GM18507 (cell line): Measurements from ENCODE around the gene TPK1.
A peak's percentile ranks its signal among the peaks of the same experiment; 100 is the strongest.

Source experiments
- DNase-seq: peaks from one replicate; pipeline ENCODE4 v3.0.0; 2011; ENCODE audit warnings: low read depth; ENCODE audit not compliant: insufficient read length; ENCODE audit errors: extremely low spot score
- FAIRE-seq: peaks from 2 replicates; lab custom pipeline; 2011; peaks lifted over from hg19 to GRCh38; lab: Jason Lieb, UNC

Gene TPK1

DNA sequence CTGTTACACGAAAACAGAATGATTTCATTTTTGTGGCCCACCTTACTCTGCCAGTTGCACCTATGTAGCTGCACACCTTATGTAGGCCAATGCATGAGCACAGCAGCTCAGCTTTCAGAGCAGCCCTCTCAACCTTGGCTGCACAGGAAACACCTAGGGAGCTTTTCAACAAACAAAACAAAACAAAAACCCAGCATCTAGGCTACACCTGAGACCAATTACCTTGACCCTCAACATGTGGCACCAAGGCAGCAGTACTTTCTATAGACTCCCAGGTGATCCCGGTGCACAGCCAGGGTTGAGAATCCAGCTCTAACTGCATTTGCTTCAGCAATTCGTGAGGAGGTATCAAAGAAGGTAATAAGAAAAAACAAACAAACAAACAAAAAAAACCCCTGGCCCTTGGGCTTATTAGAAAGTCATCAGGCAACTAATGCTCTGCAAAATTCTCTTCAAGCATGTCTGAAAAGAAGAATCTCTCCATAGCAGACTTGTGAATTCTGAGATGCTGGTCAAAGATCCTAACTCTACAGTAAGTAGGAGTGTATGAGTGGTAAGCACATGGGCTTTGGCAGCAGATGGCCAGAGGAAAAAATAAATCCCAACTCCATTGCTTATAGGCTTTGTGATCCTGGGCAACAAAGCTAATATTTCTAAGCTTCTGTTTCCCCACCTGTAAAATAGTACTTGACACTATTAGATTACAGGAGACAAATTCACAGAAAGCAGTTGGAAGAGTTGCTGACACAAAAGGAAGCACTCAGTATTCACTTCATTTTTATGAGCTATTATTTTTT lies 318.9 kb downstream of the TPK1 start:
- DNase-seq (no peak), FAIRE-seq (no peak)

DNA sequence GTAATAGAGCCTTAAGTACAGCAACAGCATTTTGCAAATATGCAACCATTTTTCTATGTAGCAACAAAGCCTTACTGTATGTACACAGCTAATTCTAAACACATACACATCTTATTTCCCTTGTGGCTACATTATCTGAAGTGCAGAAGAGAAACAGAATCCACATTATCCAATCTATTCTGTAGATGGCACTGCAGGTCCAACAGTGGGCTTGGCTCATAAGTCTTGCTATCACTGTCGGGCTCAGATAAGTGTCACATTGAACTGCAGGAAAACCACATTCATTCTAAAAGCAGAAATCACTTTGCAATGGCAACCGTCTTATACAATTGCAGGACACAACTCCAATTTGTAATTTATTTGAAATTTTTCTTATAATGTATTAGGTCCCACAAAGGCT lies 322.5 kb downstream of the TPK1 start:
- no peak for DNase-seq
- FAIRE-seq = peak; percentile 31

DNA sequence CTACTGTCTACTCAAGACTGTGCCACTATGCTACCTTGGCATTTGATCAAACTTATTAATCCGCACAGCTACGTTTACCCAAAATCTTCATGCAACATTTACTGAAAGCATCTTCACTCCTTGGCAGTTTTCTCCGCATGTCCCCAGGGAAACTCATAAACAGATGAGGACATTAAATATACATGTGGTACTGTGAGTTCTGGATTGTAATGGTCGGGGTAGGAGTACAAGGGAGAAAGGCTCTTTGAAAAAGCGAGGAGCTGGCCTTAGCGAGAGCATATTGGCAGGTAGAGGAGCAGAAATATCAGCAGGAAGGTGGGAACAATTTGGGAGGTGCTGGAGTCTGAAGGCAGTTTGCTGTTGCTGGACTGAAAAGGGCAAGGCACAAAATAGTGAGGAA lies 325.2 kb downstream of the TPK1 start:
- FAIRE-seq (no peak), DNase-seq (no peak)

DNA sequence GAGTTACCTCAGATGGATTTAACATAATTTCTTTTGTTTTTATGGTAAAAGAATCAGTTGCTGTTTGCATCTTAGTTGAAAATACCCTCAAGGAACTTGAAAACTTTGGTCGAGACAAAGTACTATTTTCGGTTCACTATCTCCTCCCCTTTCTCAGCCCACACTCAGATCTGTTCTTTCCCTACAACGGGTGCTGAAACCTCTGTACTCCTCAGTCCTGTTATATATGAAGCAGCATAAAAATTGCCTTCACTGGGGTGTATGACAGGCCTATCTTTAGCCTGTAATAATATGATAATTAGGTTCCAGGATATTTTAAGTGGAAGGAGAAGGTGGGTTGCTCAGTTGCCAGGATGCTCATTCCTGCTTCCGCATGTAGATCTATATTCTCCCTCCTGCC lies 327.2 kb downstream of the TPK1 start:
- DNase-seq (no peak), FAIRE-seq (peak; percentile 12)

DNA sequence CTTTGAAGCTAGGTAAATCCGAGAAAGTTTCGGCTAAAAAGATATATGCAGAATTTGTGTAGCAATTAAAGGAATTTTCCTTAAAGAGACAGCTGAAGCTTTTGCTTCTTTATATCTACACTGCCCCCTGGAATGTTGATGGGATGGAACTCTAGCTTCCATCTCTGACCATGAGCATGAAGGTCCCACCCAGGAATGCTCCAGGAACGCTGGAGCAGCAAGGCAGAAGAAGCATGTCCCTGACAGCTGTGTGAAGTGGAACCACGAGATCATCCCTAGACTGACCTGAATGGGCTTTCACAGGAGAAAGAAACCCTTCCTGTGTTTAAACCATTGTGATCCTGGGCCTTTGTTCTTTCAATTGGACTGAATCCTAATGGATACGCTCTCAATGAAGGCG lies 332.6 kb downstream of the TPK1 start:
- FAIRE-seq = no peak
- no peak for DNase-seq

DNA sequence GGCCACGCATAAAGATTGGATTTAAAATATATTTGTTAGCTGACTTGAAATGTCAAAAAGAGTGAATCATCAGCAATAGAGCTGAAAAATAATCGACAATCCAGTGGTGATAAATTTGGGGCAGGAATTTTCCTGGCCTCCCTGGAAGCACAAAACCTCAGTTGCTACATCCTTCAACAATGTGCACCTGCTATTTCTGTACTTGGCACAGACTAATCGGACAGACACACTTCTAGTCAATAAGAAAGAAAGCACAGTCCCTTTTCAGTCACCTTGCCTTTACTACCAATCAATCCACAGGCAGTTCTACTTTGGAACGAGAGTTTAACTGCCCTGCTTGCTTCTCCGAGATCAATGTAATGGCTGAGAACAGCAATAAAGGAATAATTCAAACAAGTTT lies 335.6 kb downstream of the TPK1 start:
- no peak for DNase-seq
- no peak for FAIRE-seq

DNA sequence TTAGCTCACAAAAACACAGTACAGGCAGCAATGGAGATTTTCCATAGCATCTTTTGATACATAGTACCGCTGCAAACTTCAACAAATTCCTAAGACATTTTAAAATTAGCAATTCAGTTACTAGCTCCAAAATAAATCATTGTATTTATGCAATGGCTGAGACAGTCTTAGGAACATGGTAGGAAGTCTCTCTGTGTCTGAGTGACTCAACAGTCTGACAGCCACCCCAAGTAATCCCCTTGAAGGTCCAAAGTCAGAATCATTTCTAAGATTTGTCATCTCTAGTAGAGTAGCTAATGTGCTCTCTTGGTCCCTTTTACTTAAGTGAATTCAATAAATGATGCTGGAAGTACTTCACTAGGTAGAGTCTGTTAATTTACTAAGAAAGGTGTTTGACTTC lies 338.6 kb downstream of the TPK1 start:
- no peak for DNase-seq

DNA sequence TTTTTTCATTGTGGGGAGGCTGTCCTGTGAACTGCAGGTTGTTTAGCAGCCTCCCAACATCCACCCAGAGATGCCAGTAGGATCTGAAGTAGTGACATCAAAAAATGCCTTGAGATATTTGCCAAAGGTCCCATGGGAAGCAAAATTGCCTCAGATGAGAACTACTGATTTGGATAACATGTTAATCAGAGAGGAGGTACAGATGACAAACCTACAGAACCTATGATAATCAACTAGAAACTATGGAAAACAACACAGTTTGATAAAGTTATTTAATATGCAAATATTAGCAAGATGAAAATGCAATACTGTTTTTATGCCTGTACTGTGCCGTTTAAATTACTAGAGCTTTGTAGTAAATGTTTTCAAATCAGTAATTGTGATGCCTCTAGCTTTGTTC lies 341.5 kb downstream of the TPK1 start:
- FAIRE-seq (no peak), DNase-seq (no peak)

More for the DNA sequence above, 338.6 kb downstream of the TPK1 start:
- no peak for FAIRE-seq

DNA sequence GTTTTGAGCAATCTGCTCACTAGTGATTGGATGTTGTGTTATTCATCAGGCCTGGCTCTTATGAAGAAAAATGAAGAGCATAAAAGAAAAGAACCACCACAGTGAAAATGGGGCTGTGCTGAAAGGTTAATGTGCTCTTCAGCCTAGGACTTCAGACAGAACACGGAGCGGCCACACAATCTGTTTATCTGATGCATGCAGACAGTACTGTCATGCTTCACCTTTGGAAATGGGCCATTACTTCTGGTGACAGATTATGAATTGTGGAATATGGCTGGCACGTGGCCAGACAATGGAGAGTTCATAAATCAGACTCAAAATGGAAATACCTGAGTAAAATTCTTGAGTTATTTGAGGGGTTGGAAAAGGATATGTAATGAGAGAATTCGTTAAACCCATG lies 346.3 kb downstream of the TPK1 start:
- DNase-seq (no peak), FAIRE-seq (no peak)

DNA sequence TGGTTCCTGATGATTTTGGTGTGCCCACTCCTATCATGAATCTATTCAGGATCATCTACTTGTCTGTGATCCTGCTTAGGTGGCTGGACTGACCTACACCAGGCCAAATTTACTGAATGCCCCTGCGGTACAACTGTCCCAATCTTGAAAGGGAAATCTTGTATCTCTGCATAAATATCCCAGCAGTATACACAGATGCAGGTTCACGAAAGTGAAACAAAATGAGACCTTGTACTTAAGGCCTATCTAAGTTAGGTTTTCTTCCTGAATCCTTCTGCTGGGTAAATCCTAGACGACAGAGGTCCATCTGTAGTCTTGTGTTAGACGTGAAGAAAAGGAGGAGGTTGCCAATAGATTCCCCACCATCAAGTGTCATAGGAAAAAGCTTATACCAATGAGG lies 346.9 kb downstream of the TPK1 start:
- DNase-seq (no peak), FAIRE-seq (no peak)

DNA sequence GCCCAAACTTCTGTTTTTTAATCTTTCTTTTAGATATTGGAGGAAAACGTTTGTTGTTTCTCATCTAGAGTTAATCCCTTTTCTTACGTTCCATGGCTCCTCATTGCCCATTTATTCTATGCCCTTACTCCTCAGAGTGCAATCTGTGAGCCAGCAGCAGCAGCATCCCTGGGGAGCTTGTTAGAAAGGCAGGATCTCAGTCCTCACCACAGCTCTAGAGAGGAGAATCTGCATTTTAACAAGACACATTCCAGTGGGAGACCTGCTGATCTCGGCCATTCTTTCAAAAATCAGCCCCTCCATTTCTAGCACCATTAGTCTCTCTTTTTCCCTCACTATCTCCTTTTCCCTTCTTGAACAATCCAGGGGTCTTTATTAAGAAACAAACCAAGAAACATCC lies 348.0 kb downstream of the TPK1 start:
- no peak for FAIRE-seq
- no peak for DNase-seq

DNA sequence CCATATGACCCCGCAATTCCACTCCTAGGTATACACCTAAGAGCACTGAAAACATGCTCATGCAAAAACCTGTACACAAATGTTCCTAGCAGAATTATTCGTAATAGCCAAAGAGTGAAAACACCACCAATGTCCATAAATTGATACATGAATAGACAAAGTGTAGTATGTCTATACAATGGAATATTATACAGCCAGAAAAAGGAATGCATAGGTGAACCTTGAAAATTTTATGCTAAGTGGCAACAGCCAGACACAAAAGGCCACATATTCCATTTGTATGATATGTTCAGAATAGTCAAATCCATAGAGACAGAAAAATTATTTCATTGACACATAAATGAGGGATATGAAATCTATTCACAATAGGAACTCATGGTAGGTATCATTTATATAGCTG lies 351.4 kb downstream of the TPK1 start:
- no peak for FAIRE-seq
- DNase-seq = no peak

DNA sequence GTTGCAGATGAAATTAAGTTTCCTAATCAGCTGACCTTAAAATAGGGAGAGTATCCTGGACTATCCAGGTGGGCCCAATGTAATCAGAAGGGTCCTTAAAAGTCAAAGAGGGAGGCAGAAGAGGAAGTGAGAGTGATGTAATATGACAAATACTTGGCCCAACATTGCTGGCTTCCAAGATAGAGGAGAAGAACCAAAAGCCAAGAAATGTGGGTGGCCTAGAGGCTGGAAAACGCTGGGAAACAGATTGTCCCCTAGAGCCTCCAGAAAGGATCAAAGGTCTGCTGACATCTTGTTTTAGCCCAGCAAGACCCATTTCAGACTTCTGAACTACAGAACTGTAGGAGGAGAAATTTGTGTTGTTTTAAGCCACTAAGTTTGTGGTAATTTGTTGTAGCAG lies 352.7 kb downstream of the TPK1 start:
- FAIRE-seq (no peak), DNase-seq (no peak)

DNA sequence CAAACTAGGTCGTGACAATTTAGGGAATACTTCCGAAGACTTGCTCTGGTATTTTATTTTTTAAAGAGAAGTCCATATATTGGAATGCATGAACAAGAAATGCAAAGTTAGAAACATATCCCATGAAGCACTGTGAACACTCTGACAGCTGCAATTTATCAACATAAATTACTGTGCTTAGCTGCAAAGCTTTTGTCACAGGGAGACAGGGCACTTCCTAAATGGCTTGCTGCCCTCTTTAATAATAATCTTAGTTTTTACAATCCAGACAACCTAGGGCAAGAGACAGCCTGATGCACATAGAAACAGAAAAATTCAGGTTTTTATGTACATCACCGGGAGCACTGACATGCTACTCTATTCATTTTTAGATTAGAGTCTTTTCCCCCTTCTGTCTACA lies 354.0 kb downstream of the TPK1 start:
- no peak for FAIRE-seq
- DNase-seq = no peak

DNA sequence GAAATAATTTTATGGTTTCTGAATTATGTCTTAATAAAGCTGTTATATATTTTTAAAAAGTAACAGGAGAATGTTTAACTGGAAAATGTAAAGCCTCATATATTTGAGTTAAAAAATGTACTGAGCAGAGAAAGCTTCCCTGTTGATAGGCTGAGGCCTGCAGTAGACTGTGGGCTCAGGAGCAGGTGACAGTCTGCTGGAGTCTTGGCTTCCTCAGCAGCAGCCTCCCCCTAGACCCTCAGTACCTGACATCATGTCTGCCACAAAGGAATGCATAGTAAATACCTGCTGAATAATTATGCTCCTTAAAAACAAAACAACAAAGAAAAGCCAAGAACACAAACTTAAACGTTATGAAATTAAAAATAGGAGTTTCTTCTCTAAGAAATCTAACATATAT lies 358.5 kb downstream of the TPK1 start:
- no peak for FAIRE-seq
- DNase-seq = no peak

DNA sequence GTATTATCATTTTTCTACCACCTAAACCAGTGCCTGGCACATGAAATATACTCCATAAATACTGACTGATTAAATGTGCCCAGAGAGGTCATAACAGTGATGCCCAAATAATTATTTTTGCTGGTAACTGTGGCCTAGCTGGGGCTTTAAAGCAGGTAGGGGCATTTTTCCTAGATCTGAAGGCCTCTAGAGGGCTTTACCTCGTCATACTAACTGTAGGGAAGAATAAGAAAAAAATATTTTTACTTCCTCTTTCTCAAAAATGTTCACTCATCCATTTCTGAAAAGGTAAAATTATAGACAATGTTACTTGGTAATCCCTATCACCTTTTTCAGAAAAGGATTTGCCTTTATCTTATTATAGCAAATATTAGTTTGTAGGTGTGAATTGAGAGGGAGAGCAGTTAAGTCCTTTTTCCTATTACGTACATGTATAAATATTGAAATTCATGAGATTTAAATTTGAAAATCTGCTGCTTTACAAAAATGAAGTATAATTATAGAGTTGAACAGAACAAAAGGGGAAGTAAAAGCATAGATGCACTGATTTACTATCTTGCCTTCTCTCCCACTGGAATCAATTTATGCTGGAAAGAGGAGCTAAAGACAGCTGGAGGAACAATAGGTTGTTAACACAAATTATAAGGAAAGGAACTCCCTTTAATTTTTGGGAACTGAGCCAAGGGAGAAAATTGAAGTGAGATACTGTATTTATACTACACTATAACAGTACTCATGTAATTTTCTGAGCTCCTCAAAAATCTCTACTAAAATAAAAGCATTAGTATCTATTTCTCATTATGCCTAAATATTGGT lies 360.8 kb downstream of the TPK1 start:
- FAIRE-seq (no peak), DNase-seq (no peak)

DNA sequence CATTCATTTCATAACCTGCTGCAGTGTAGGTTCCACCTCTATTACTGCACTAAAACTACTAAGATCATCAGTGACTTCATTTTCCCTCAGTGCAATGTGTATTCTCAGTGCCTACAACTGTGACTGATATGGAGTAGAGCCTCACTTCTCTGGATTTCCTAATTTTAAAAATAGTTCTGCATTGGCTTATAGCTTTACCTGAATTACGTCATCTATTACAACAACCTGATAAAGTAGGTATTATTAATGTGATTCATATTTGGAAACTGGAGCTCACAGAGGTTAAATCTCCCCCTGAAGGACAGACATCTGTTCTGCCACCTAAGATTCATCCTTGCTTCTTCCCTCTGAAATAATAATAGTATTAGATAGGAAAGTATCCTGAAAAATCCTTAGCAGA lies 361.5 kb downstream of the TPK1 start:
- no peak for DNase-seq
- FAIRE-seq = no peak

DNA sequence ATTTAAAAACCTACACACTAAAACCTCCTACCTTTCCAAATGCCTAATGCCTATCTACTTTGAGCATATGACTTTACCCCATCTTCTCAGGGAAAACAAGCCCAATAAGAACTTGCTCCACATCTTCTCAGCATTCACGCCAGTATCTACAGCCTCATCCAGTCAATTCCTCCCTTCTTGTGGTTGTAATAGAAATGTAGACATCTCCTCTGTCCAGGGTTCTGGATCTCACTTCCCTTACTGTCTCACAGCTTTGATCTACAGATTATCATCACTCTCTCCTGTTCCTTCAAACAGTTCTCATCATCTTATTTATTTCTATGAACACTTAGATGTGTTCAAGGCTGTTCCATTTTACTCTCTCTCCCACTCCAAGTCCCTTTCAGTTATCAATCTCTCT lies 361.9 kb downstream of the TPK1 start:
- FAIRE-seq (no peak), DNase-seq (no peak)

DNA sequence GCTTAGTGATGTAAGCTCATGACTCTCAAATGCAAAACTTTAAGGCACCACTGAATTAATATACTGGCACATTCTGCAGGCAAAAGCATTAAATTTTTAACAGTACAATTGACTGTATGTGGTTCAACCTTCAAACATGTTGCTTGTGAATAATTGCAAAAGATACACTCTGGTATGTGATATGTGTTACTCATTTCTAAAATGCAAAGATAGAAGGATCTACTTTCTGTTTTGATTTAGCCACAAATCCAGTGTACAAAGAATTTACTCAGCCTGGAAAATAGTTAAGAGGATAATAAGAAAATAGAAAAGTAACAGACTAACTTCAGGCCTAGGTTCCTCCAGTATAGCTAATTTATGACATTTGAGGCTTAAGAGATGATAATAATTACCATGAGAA lies 365.8 kb downstream of the TPK1 start:
- no peak for DNase-seq
- FAIRE-seq = no peak

DNA sequence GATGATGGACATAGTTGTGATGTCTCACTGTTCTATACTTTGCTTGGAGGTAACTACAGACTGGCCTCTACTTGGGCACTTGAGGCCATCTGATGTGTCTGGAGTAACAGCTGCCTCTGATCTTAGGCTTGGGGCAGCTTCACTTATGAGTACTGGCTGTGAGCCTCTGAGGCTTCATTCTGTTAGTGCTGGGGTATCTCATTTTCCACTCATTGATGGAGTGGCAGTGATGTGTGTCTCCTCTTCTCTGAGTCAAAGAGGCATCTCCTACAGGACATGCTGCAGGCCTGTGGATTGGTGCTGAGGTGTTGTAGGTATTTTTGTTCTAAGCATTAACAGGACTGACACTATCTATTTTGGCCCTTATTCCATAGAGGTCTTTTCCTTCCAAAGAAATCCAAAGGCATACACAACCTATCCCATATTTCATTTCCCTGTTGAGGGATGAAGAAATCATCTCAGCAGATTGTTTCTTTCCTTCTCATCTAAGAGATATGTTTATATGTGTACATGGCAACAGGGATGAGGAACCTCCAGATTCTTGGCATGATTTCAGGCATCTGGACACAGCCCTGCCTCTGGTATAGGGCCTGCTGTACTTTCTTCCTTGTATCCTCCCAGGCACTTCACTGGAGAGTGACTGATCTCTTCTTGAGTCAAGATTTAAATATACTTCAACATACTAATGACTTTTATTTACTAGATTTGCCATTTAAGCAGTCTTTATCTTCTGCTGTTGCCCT lies 366.7 kb downstream of the TPK1 start:
- DNase-seq = no peak
- no peak for FAIRE-seq
